ENCODE data around the gene SUN1.
"Not testable (repeated sequence)": the region's sequence is repeated elsewhere in the genome, so short reads cannot be mapped to it uniquely, and the experiment has no call there.

SUN1 gene

GRCh38 chr7:922334-923107 lies 90.2 kb downstream of the SUN1 start:
- Histone ChIP-seq H3K4me3 (ENCODE audit: low read depth, low read length) (no peak overlapping the region), H3K36me3 (no peaks in the 10 kb centered on the region), H3K9me3 (no peaks in the 10 kb centered on the region), H3K27me3 (no peaks in the 10 kb centered on the region), H3K4me1 (peaks cover 6% of the 10 kb centered on the region)
- no peak for DNase-seq
- TF ChIP-seq CTCF (IDR thresholded peaks at IDR 0.05; ENCODE audit: low read depth, low read length), result no peak

GRCh38 chr7:923108-924041 lies 91.1 kb downstream of the SUN1 start:
- Histone ChIP-seq H3K27me3 (no peaks in the 10 kb centered on the region), H3K36me3 (no peaks in the 10 kb centered on the region), H3K9me3 (no peaks in the 10 kb centered on the region), H3K4me1 (peaks cover 6% of the 10 kb centered on the region), H3K4me3 (ENCODE audit: low read depth, low read length) (no peak overlapping the region)
- TF ChIP-seq CTCF (IDR thresholded peaks at IDR 0.05; ENCODE audit: low read depth, low read length), result no peak
- peak; percentile 39 for DNase-seq

- not testable (repeated sequence) for H3K9me3 ChIP-seq; H3K4me1 ChIP-seq; H3K27me3 ChIP-seq; H3K4me3 ChIP-seq (ENCODE audit: low read depth, low read length); H3K36me3 ChIP-seq
- peak; percentile 29 for DNase-seq
These were observed 91.8 kb downstream of the SUN1 start for GRCh38 chr7:924042-924441.
